A673 (cell line): ENCODE results near the gene TLCD3A.

Experiments
- CTCF ChIP-seq: fragments of 300-800, 200-600 bp; sonication (generic); conservative IDR thresholded peaks from 2 replicates; pipeline ENCODE4 v1.5.1; 2017; ENCODE audit warnings: low read depth, mild to moderate bottlenecking, antibody characterized with exemption, low read length, moderate library complexity, mixed read lengths
- EZH2 ChIP-seq: fragments of 200-600 bp; sonication (generic); IDR thresholded peaks from 2 replicates; pipeline ENCODE4 v1.6.1; 2017; ENCODE audit warnings: borderline replicate concordance, low read depth, mild to moderate bottlenecking, mixed read lengths, antibody characterized with exemption, low read length; ENCODE audit not compliant: poor library complexity, severe bottlenecking

- TF ChIP-seq CTCF (no peak), EZH2 (no peak)
Measured at GRCh38 chr17:773467-774312, 41.3 kb downstream of the TLCD3A start.
